ENCODE data around the gene ULK4. TPM values are rescaled to one million over a fixed set of nuclear protein-coding genes. Genes with fewer than 3 reads are reported as not detected.

The ULK4 gene
- total and polyA plus RNA-seq, 9 of the 15 experiments (the other 6 are each of a cell fraction or from before 2014, with no cell fraction given): 3.0 to 5.9 (median 3.5) TPM

- TF ChIP-seq ZNF395 (CRISPR knock-in tag; IDR thresholded peaks at IDR 0.05) (peak; percentile 64; the same call in 1 of the 2 replicates), HLTF (IDR thresholded peaks at IDR 0.05) (peak; percentile 70; the same call in 1 of the 2 replicates), RBM15 (IDR thresholded peaks at IDR 0.05; ENCODE audit: insufficient read depth, low read length) (peak; percentile 80; the same call in 1 of the 2 replicates), ZNF282 (CRISPR knock-in tag; IDR thresholded peaks at IDR 0.05) (no peak), EP400 (IDR thresholded peaks at IDR 0.05) (peak; percentile 95), PHF8 (IDR thresholded peaks at IDR 0.05; ENCODE audit: borderline replicate concordance, low read length) (peak; percentile 99), SMAD3 (CRISPR knock-in tag; conservative IDR thresholded peaks at IDR 0.05) (0 out of 2 replicates have a peak, but pooled peaks have one; percentile 39), ETV6 (IDR thresholded peaks at IDR 0.05; ENCODE audit: borderline replicate concordance in 1 of 2, low read depth in 2 of 2, low read length in 1 of 2) (peak in 1 of 2 experiments; percentile 69; a peak in 1 of 4 replicates), ETV6 (CRISPR knock-in tag; IDR thresholded peaks at IDR 0.05; ENCODE audit: borderline replicate concordance) (no peak), TBP (optimal IDR thresholded peaks at IDR 0.05; ENCODE audit: low read depth, low read length) (peak; percentile 99), RBM34 (IDR thresholded peaks at IDR 0.05; ENCODE audit: borderline replicate concordance, insufficient read depth, low read length) (peak; percentile 51; the same call in 1 of the 2 replicates), POLR2B (IDR thresholded peaks at IDR 0.05; ENCODE audit: low read depth, partially characterized antibody) (peak; percentile 98), ARHGAP35 (IDR thresholded peaks at IDR 0.05; ENCODE audit: partially characterized antibody) (no peak), YY1 (IDR thresholded peaks at IDR 0.05; ENCODE audit: borderline replicate concordance in 1 of 3, control insufficient read depth in 1 of 3, extremely low read depth in 1 of 3, insufficient read depth in 3 of 3, insufficient read length in 1 of 3, insufficient replicate concordance in 2 of 3, low read depth in 1 of 3, low read length in 2 of 3) (peak; percentile 90 to 99 (median 98)), ZNF707 (CRISPR knock-in tag; conservative IDR thresholded peaks at IDR 0.05) (no peak), SOX6 (IDR thresholded peaks at IDR 0.05) (peak; percentile 78), NCOR1 (IDR thresholded peaks at IDR 0.05) (peak; percentile 62; the same call in 1 of the 2 replicates), HBP1 (CRISPR knock-in tag; IDR thresholded peaks at IDR 0.05) (peak; percentile 93), TRIM28 (IDR thresholded peaks at IDR 0.05) (peak; percentile 63; the same call in 1 of the 2 replicates), PCBP1 (IDR thresholded peaks at IDR 0.05; ENCODE audit: low read depth, low read length, poor library complexity, severe bottlenecking) (peak; percentile 100), NEUROD1 (IDR thresholded peaks at IDR 0.05; ENCODE audit: borderline replicate concordance, low read depth, low read length, partially characterized antibody) (peak; percentile 88), RFX1 (IDR thresholded peaks at IDR 0.05) (no peak), ZNF41 (CRISPR knock-in tag; conservative IDR thresholded peaks at IDR 0.05) (0 out of 2 replicates have a peak, but pooled peaks have one; percentile 14), KLF1 (tag; IDR thresholded peaks at IDR 0.05) (peak; percentile 78; the same call in 1 of the 2 replicates), GTF2E2 (tag; IDR thresholded peaks at IDR 0.05) (peak; percentile 85)
Measured at GRCh38 chr3:41198950-41199865, 762.7 kb downstream of the ULK4 start, which contains the start of gene CTNNB1 (continued).

Measured in K562 (cell line).